ENCODE data around the gene MRPL48. TPM values are rescaled to one million over a fixed set of nuclear protein-coding genes. Genes with fewer than 3 reads are reported as not detected.
"Not testable (repeated sequence)": the region's sequence is repeated elsewhere in the genome, so short reads cannot be mapped to it uniquely, and the experiment has no call there.

MRPL48 gene
- total and polyA plus RNA-seq, 10 of the 15 experiments (the other 5 are each of a cell fraction or from before 2014, with no cell fraction given), result 46.7 to 159 (median 83.4) TPM

DNA sequence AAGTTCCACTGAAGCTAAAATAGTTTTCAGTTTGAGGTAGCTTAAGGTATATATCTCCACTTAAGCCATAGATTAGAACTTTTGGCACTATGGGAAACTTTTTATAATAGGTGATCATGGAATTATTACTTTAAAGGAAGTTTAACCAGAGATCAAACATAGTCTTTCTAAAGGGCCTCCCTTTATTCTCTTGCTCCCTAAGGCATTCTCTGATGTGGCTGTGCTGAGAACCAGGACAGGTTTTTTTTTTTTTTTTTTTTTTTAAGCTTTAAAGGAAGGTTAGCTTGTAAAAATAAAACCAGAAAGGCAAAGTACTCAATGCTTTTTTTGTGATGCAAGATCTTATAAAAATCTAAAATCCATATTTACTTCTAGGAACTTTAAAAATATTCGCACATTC is 2.9 kb upstream of the MRPL48 start:
- no TSS peak for BruUV-seq (replicated peaks)
- peaks cover 4% of the 10 kb centered on the region; the same call in 1 of the 2 replicates for H3K4me1 ChIP-seq (ENCODE audit: control insufficient read depth, insufficient read depth, low read length)
- H3K36me3 ChIP-seq (ENCODE audit: control insufficient read depth in 2 of 2, insufficient read depth in 2 of 2, low read length in 1 of 2), result no peaks in the 10 kb centered on the region
- H4K20me1 ChIP-seq (ENCODE audit: control insufficient read depth, insufficient read depth), result no peaks in the 10 kb centered on the region
- ChIA-PET RAD21 (ENCODE audit: unreplicated experiment) (interaction anchor here (0.6 kb wide), 1 partner anchor 26 kb away, joined by 3 read pairs; no protein-coding TSS in a partner anchor), CTCF (no interaction called here), POLR2A (interaction anchor here (0.5 to 1.6 kb wide), 6 partner anchors 24 to 706 kb away, joined by 3 to 5 read pairs (median 4); partner anchors contain the start of genes COA4, PAAF1 and RAB6A), SMC1A (ENCODE audit: uncharacterized antibody, unreplicated experiment) (interaction anchor here (1.0 to 1.2 kb wide), 3 partner anchors 9 to 433 kb away, joined by 3 to 5 read pairs (median 3); no protein-coding TSS in a partner anchor)
- ATAC-seq, result no peak
- FAIRE-seq, result no peak
- no peaks in the 10 kb centered on the region for H3K27me3 ChIP-seq (replicated peaks in 1 of 2; ENCODE audit: control insufficient read depth in 2 of 2, insufficient read depth in 2 of 2, low read length in 1 of 2)
- no peak for TF ChIP-seq CREM (IDR thresholded peaks at IDR 0.05; ENCODE audit: low read depth)
- intact Hi-C loops (cut with micrococcal nuclease; ENCODE audit: unreplicated experiment) (no loop called here), in situ Hi-C loops (cut with MboI) (no loop called here)
- 92% methylated on average over 1 of the region's 1 CpG for WGBS (ENCODE audit: insufficient coverage, insufficient replicate concordance, low lambda C conversion rate, missing lambda C conversion rate)
- H3K79me2 ChIP-seq (ENCODE audit: control insufficient read depth, insufficient read depth, low read length), result peaks cover 16% of the 10 kb centered on the region
- no peak overlapping the region for H3K27ac ChIP-seq (ENCODE audit: control insufficient read depth, insufficient read depth)
- H3K4me2 ChIP-seq (ENCODE audit: control insufficient read depth, insufficient read depth), result no peak overlapping the region
- no peak overlapping the region for H3K4me3 ChIP-seq
- no peak overlapping the region for H2AFZ ChIP-seq (ENCODE audit: control insufficient read depth, low read depth, low read length)
- no peaks in the 10 kb centered on the region for H3K9me3 ChIP-seq (replicated peaks; ENCODE audit: control insufficient read depth, insufficient read depth, low read length)
- DNase-seq (ENCODE audit: low read depth, low spot score), result no peak
- no peak overlapping the region for H3K9ac ChIP-seq (ENCODE audit: control insufficient read depth, insufficient read depth, low read length)

DNA sequence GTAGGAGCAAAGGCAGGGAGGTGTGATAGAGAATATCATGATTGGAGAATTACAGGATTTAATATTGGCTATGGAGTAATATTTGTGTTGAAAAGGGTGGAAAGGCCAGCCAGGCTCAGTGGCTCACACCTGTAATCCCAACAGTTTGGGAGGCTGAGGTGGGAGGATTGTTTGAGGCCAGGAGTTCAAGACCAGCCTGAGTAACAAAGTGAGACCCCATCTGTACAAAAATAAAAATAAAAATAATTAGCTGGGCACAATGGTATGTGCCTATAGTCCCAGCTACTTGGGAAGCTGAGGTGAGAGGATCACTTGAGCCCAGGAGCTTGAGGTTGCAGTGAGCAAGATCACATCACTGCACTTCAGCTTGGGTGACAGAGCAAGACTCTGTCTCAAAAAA is 2.2 kb upstream of the MRPL48 start:
- intact Hi-C loops (cut with micrococcal nuclease; ENCODE audit: unreplicated experiment); H3K36me3 ChIP-seq (ENCODE audit: control insufficient read depth in 2 of 2, insufficient read depth in 2 of 2, low read length in 1 of 2); DNase-seq (ENCODE audit: low read depth, low spot score); BruUV-seq (replicated peaks); in situ Hi-C loops (cut with MboI); H3K27me3 ChIP-seq (replicated peaks in 1 of 2; ENCODE audit: control insufficient read depth in 2 of 2, insufficient read depth in 2 of 2, low read length in 1 of 2); FAIRE-seq; H2AFZ ChIP-seq (ENCODE audit: control insufficient read depth, low read depth, low read length); H3K4me1 ChIP-seq (ENCODE audit: control insufficient read depth, insufficient read depth, low read length); H3K4me3 ChIP-seq; H3K27ac ChIP-seq (ENCODE audit: control insufficient read depth, insufficient read depth); H3K9ac ChIP-seq (ENCODE audit: control insufficient read depth, insufficient read depth, low read length); H4K20me1 ChIP-seq (ENCODE audit: control insufficient read depth, insufficient read depth); H3K9me3 ChIP-seq (replicated peaks; ENCODE audit: control insufficient read depth, insufficient read depth, low read length); H3K4me2 ChIP-seq (ENCODE audit: control insufficient read depth, insufficient read depth); ATAC-seq: not testable (repeated sequence)
- CTCF ChIA-PET, result interaction anchor here (0.6 kb wide), 1 partner anchor 190 kb away, joined by 3 read pairs; no protein-coding TSS in a partner anchor
- RAD21 ChIA-PET (ENCODE audit: unreplicated experiment), result interaction anchor here (0.6 kb wide), 1 partner anchor 27 kb away, joined by 3 read pairs; no protein-coding TSS in a partner anchor
- peaks cover 17% of the 10 kb centered on the region for H3K79me2 ChIP-seq (ENCODE audit: control insufficient read depth, insufficient read depth, low read length)
- POLR2A ChIA-PET, result interaction anchor here (0.5 to 1.6 kb wide), 6 partner anchors 12 to 91 kb away, joined by 3 to 5 read pairs (median 4); partner anchors contain the start of genes COA4, PAAF1 and RAB6A
- SMC1A ChIA-PET (ENCODE audit: uncharacterized antibody, unreplicated experiment), result interaction anchor here (0.7 to 1.2 kb wide), 4 partner anchors 8 to 434 kb away, joined by 3 to 5 read pairs (median 3); no protein-coding TSS in a partner anchor
